SH-SY5Y (cell line): ENCODE data around the gene PNMA8A.

ENCODE experiments used
- GATA2 ChIP-seq: IDR thresholded peaks from 2 replicates; pipeline ENCODE4 v1.6.1; 2011; ENCODE audit warnings: mild to moderate bottlenecking, low read depth, low read length
- GATA3 ChIP-seq: IDR thresholded peaks from 2 replicates; pipeline ENCODE4 v1.6.1; 2011; ENCODE audit warnings: low read depth, mild to moderate bottlenecking, low read length, moderate library complexity

Gene PNMA8A

DNA sequence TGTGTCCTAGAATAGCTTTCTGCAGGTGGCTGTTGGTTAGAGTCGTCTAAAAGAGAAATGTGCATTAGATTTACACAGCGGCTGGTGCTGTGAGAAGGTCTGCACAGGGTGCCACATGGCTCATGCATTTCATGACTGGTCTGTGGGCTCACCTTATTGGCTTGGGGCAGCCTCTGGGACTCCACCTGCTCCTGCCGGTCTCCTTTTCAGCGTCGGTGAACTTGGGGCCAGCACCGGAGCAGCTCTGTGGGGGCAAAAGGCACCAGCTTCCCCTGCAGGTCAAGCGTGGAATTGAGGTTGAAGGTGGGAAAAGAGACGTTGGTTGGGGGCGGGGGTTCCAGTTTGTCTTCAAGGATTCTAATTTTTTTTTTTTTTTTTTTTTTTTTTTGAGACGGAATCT lies 39.5 kb downstream of the PNMA8A start:
- TF ChIP-seq GATA3 (no peak), GATA2 (no peak)

DNA sequence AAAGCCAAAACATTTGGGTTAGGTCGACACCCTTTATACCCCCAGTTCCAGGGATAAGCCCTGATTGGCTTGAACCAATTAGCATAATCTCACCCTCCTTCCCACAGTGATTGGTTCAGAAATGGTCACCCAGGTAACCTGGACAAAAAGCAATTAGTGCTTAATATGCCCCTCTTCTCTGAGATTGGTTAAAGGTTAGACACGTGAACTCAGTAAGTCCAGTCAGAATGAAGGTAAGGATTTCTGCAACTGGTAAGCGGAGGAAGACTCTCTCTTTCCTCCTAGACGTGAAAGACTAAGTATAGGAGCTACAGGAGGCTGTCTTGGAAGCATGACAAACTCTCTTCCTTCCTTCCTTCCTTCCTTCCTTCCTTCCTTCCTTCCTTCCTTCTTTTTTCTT lies 41.4 kb downstream of the PNMA8A start:
- TF ChIP-seq GATA2: no peak
- TF ChIP-seq GATA3: no peak

DNA sequence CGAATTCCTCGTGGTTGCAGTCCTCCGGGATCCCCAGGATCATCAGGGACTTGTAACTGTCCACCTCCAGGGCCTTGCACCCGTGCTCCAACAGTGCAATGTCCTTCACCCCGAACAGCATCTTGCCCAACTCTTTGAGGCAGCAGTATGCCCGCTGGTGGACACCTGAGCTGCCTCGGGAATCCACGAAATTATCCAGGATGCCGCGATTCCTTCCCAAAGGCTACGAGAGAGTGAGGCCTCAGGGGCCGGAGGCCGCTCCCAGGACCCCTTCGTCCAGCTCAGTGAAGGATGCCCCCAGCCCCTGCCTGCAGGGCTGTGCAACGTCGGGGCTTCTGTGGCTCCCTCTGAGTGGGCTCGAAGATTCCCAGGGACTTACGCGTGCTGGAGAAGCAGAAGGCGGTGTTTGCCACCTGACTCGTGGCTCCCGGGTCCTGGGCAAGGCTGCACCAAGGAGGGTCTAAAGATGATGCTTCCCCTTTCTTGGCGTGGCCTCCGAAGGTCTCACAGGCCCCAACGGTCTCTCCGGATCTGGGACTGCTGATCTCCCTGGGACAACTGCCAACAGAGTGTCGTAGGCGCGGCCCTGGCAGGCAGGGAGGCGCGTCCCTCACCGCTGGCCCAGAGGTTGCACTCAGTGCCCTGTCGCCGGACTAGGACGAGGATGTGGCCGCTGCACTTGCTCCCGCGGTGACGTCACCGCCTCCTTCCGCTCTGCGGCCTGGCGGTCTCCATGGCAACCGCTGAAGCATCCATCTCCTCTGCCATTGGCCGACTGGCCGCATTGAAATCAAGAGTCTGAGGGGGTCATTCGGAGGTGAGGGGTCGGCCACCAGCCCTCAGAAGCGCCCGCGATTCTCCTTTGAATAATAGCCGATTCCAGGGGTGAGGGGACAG lies 42.9 kb downstream of the PNMA8A start, which contains the start of gene PNMA8C:
TSS of gene PNMA8C (minus strand) at position 698 of the 897 bp plus-strand sequence. CDS start at position 121, 577 bp downstream.
- TF ChIP-seq GATA2 (no peak), GATA3 (no peak)

DNA sequence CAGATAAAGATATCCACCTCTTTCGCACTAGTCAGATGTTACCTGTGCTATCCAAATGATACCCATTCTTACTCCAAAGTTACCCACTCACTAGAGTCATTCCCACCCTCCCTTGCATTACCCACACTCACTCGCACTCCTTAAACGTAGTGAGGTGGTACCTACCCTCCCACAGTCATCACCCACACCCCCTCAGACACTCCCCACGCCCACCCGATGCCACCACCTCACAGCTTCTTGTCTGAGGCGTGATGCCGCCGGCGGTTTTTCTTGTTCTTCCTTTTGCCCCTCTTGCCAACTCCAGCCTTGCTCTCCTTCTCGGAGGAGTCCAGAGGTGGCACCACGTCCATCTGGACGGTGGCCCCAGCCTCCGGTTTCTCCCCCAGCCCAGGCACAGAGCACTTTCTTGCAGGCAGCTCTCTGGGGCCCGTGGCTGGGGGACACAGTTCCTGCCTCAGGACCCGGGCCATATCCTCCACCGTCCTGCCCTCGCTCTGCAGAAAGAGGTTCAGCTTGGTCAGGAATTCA lies 43.8 kb downstream of the PNMA8A start:
- TF ChIP-seq GATA3 (no peak), GATA2 (no peak)

DNA sequence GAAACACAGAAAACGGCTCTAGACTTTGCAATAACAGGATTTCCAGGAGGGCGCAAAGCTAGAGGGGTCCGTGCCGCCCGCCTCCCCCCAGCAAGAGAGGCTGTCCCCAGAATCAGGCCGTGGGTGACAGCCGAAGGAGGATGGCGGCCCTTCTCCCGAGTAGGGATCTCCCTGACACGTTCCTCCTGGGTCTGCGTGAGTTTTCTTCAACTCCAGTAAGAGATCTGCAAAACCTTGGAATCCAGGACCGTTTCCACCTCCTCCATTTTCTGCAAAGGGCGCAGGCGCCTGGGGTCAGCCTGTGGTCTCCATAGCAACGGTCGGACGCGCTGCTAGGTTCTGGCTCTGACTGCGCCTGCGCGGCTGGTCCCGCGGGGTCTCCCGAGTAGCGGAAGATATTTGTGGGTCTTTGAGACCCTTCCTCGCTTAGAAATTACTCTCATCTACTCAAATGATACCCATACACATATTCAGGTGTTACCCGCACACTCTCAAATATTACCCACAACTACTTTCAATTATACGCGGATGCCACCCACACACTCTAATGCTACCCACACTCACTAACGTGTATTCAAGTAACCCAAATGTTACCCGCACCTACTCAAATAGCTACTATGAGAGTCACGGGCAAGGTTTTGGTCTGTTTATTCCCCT lies 44.7 kb downstream of the PNMA8A start:
- no peak for TF ChIP-seq GATA3

DNA sequence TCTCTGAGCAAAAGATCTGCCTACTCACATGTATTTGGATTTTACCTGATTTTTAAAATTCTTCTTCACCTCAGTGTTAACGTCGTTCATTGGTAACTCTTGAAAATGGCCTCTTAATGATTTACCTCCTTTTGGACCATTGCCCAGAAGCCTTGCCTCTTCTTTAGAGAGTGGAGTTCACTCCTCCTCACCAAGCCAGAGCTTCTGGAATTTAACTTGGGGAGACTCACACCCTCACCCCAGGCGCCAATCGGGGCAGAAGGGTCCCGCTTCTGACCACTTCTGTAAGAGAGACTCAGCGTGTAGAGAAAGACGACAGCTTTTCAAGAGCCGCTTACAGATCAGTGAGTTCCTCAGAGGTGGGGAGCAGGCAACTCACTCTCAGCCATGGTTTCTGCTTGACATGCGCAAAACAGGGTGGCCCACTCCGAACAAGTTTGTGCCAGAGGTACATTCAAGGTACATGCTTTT lies 45.3 kb downstream of the PNMA8A start:
- TF ChIP-seq GATA3 (no peak), GATA2 (no peak)

DNA sequence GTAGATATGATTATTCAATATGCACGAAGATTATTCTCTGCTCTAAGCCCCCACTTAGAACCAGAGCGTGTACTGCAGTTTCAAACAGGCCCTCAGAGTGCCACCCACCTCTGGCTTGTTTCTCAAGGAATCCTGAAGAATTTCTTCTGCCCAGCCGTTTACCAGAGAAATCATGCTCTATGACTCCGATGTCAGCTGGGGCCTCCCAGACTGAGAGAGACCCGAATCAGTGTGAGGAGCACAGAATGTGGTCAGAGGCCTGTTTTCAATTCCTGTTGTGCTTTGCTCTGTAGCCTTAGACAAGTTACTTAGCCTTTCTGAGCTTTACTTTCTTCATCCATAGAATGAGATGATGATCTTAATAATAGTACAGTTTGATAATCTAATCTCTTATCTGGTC lies 48.2 kb downstream of the PNMA8A start:
- no peak for TF ChIP-seq GATA2
- no peak for TF ChIP-seq GATA3

DNA sequence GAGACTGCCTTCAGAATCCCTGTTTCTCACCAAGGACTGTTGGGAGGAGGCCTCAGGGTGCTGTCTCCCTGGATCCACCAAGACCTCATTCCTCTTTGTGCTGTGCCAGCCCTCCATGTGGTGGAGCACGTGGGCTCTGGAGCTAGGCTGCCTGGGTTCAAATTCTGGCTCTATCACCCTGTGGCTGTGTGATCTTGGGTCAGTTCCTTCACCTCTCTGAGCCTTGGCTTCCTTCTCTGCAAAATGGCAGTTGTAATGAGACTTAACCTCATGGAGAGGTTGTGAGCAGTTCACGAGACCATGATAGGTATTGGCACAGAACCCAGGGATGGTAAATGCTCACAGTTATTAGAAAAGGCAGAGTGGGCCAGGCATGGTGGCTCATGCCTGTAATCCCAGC lies 49.0 kb downstream of the PNMA8A start:
- TF ChIP-seq GATA3 (no peak), GATA2 (no peak)

DNA sequence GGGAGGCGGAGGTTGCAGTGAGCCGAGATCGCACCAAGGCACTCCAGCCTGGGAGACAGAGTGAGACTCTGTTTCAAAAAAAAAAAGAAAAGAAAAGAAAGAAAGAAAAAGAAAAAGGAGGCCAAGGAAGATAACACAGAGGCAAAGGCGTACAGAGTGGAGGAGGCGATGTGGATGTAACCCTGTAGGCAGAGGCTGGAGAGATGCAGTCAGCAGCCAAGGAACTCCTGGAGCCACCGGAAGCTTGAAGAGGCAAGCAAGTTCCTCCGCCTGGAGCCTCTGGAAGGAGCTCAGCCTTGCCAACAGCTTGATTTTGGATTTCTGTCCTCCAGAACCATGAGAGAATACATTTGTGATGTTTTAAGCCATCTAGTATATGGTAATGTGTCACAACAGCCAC lies 51.3 kb downstream of the PNMA8A start:
- TF ChIP-seq GATA3 (no peak), GATA2 (no peak)
